ENCODE data around the gene GZMM. TPM values are rescaled to one million over a fixed set of nuclear protein-coding genes. Genes with fewer than 3 reads are reported as not detected.

The GZMM gene
- total and polyA plus RNA-seq, 5 donors, result 0.26 to 0.43 (median 0.32) TPM; not detected in 2

GRCh38 chr19:513368-514165 lies 30.3 kb upstream of the GZMM start:
- ATAC-seq (no peak), DNase-seq (peak in 1 of 3 donors; percentile 37)
- 83% methylated on average over 10 of the region's 10 CpGs for WGBS
- H3K4me1 ChIP-seq (ENCODE audit: control insufficient read depth, insufficient read depth, low read length), result no peaks in the 10 kb centered on the region
- H3K9me3 ChIP-seq (ENCODE audit: control insufficient read depth, low read length), result no peaks in the 10 kb centered on the region
- H3K27ac ChIP-seq (ENCODE audit: low read length), result no peak overlapping the region
- H3K27me3 ChIP-seq (ENCODE audit: control insufficient read depth, insufficient read depth), result no peaks in the 10 kb centered on the region
- H3K4me3 ChIP-seq (ENCODE audit: low read length), result no peak overlapping the region
- intact Hi-C loops (cut with DNase I), result no loop called here

- intact Hi-C loops (cut with DNase I), result no loop called here
- ATAC-seq (no peak), DNase-seq (peak in 1 of 3 donors; percentile 22)
- 98% methylated on average over 9 of the region's 9 CpGs for whole genome bisulfite sequencing
- H3K27ac ChIP-seq (ENCODE audit: low read length), result no peak overlapping the region
- no peaks in the 10 kb centered on the region for H3K9me3 ChIP-seq (ENCODE audit: control insufficient read depth, low read length)
- H3K4me1 ChIP-seq (ENCODE audit: control insufficient read depth, insufficient read depth, low read length), result no peaks in the 10 kb centered on the region
- no peak overlapping the region for H3K4me3 ChIP-seq (ENCODE audit: low read length)
- no peaks in the 10 kb centered on the region for H3K27me3 ChIP-seq (ENCODE audit: control insufficient read depth, insufficient read depth)
Measured at GRCh38 chr19:514166-514663, 29.6 kb upstream of the GZMM start.

- intact Hi-C loops (cut with DNase I), result no loop called here
- H3K4me3 ChIP-seq (ENCODE audit: low read length), result no peak overlapping the region
- DNase-seq (peak; percentile 14 to 65 (median 49)), ATAC-seq (peak; percentile 15 to 26)
- no peaks in the 10 kb centered on the region for H3K4me1 ChIP-seq (ENCODE audit: control insufficient read depth, insufficient read depth, low read length)
- no peak overlapping the region for H3K27ac ChIP-seq (ENCODE audit: low read length)
- no peaks in the 10 kb centered on the region for H3K27me3 ChIP-seq (ENCODE audit: control insufficient read depth, insufficient read depth)
- 75% methylated on average over 10 of the region's 10 CpGs for WGBS
- H3K9me3 ChIP-seq (ENCODE audit: control insufficient read depth, low read length), result no peaks in the 10 kb centered on the region
Measured at GRCh38 chr19:517721-518597, 25.9 kb upstream of the GZMM start.

- H3K4me1 ChIP-seq (ENCODE audit: control insufficient read depth, insufficient read depth, low read length), result no peaks in the 10 kb centered on the region
Measured at GRCh38 chr19:518598-519231, 25.1 kb upstream of the GZMM start.

GRCh38 chr19:519449-519865 lies 24.4 kb upstream of the GZMM start:
- H3K27me3 ChIP-seq (ENCODE audit: control insufficient read depth, insufficient read depth), result no peaks in the 10 kb centered on the region
- H3K4me3 ChIP-seq (ENCODE audit: low read length), result no peak overlapping the region
- H3K27ac ChIP-seq (ENCODE audit: low read length), result no peak overlapping the region
- peak; percentile 9 to 62 (median 49) for DNase-seq
- no peaks in the 10 kb centered on the region for H3K4me1 ChIP-seq (ENCODE audit: control insufficient read depth, insufficient read depth, low read length)
- H3K9me3 ChIP-seq (ENCODE audit: control insufficient read depth, low read length), result no peaks in the 10 kb centered on the region
- 85% methylated on average over 45 of the region's 45 CpGs for WGBS
- peak; percentile 3 to 6 for ATAC-seq
- intact Hi-C loops (cut with DNase I), result no loop called here

More at GRCh38 chr19:518598-519231, 25.1 kb upstream of the GZMM start:
- ATAC-seq (peak; percentile 8 to 13), DNase-seq (peak; percentile 17 to 62 (median 59))
- H3K27me3 ChIP-seq (ENCODE audit: control insufficient read depth, insufficient read depth), result no peaks in the 10 kb centered on the region
- intact Hi-C loops (cut with DNase I), result no loop called here
- 50% methylated on average over 58 of the region's 58 CpGs for WGBS
- H3K9me3 ChIP-seq (ENCODE audit: control insufficient read depth, low read length), result no peaks in the 10 kb centered on the region
- H3K27ac ChIP-seq (ENCODE audit: low read length), result no peak overlapping the region
- H3K4me3 ChIP-seq (ENCODE audit: low read length), result no peak overlapping the region

GRCh38 chr19:522726-523125 lies 21.1 kb upstream of the GZMM start:
- Histone ChIP-seq H3K4me3 (ENCODE audit: low read length) (no peak overlapping the region), H3K9me3 (ENCODE audit: control insufficient read depth, low read length) (no peaks in the 10 kb centered on the region), H3K27ac (ENCODE audit: low read length) (no peak overlapping the region), H3K4me1 (ENCODE audit: control insufficient read depth, insufficient read depth, low read length) (no peaks in the 10 kb centered on the region), H3K27me3 (ENCODE audit: control insufficient read depth, insufficient read depth) (no peaks in the 10 kb centered on the region)
- intact Hi-C loops (cut with DNase I), result no loop called here
- DNase-seq, result peak in 1 of 3 donors; percentile 33
- ATAC-seq, result no peak
- WGBS, result 96% methylated on average over 12 of the region's 12 CpGs

- Histone ChIP-seq H3K27me3 (ENCODE audit: control insufficient read depth, insufficient read depth) (no peaks in the 10 kb centered on the region), H3K9me3 (ENCODE audit: control insufficient read depth, low read length) (no peaks in the 10 kb centered on the region), H3K4me1 (ENCODE audit: control insufficient read depth, insufficient read depth, low read length) (no peaks in the 10 kb centered on the region), H3K27ac (ENCODE audit: low read length) (no peak overlapping the region), H3K4me3 (ENCODE audit: low read length) (no peak overlapping the region)
- peak in 1 of 3 donors; percentile 70 for DNase-seq
- WGBS, result 62% methylated on average over 29 of the region's 29 CpGs
- ATAC-seq, result peak; percentile 32 to 41
- intact Hi-C loops (cut with DNase I), result no loop called here
Measured at GRCh38 chr19:524062-524674, 19.7 kb upstream of the GZMM start.

GRCh38 chr19:525029-525428 lies 18.8 kb upstream of the GZMM start:
- H3K9me3 ChIP-seq (ENCODE audit: control insufficient read depth, low read length), result no peaks in the 10 kb centered on the region
- H3K27ac ChIP-seq (ENCODE audit: low read length), result no peak overlapping the region
- intact Hi-C loops (cut with DNase I), result no loop called here
- H3K4me3 ChIP-seq (ENCODE audit: low read length), result no peak overlapping the region
- DNase-seq (peak in 1 of 3 donors; percentile 68), ATAC-seq (no peak)
- WGBS, result 67% methylated on average over 18 of the region's 18 CpGs
- H3K27me3 ChIP-seq (ENCODE audit: control insufficient read depth, insufficient read depth), result no peaks in the 10 kb centered on the region
- H3K4me1 ChIP-seq (ENCODE audit: control insufficient read depth, insufficient read depth, low read length), result no peaks in the 10 kb centered on the region

GRCh38 chr19:525857-526419 lies 17.9 kb upstream of the GZMM start:
- Histone ChIP-seq H3K27ac (ENCODE audit: low read length) (no peak overlapping the region), H3K4me3 (ENCODE audit: low read length) (no peak overlapping the region), H3K4me1 (ENCODE audit: control insufficient read depth, insufficient read depth, low read length) (no peaks in the 10 kb centered on the region), H3K27me3 (ENCODE audit: control insufficient read depth, insufficient read depth) (no peaks in the 10 kb centered on the region), H3K9me3 (ENCODE audit: control insufficient read depth, low read length) (no peaks in the 10 kb centered on the region)
- no peak for DNase-seq
- intact Hi-C loops (cut with DNase I), result no loop called here
- ATAC-seq, result no peak
- WGBS, result 46% methylated on average over 13 of the region's 13 CpGs

Measured in right cardiac atrium (tissue), 5 donors.